ENCODE results near the gene SCAI. TPM values are rescaled to one million over a fixed set of nuclear protein-coding genes. Genes with fewer than 3 reads are reported as not detected.
"Not testable (repeated sequence)": the region's sequence is repeated elsewhere in the genome, so short reads cannot be mapped to it uniquely, and the experiment has no call there.

SCAI gene
- total RNA-seq, 1 donor from 2014 or later, result 23.5 TPM

DNA sequence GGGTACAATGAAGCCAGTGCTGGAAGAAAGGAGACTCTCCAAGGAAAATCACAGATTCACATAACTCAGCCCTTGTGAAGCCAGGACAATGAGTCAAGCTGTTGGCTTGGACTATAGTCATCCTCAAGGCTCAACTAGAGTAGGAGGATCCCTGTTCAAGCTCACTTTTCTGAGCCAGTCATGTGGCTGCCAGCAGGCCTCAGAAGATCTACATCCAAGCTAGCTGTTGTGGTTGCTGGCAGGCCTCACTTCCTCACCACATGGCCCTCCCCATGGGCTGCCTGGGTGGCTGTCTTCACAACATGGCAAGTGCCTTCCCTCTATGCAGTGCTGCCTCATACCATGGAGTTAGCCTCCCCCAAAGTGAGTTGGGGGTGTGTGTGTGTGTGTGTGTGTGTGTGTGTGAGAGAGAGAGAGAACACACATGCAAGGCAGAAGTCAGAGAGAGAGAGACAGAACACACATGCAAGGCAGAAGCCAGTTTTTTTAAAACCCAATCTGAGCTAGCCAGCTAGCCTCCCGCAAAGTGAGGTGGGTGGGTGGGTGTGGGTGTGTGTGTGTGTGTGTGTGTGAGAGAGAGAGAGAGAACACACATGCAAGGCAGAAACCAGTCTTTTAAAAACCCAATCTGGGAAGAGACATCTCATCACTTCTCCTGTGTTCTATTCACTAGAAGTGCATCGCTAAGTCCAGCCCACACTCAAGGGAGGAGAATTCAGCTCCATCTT lies 17.1 kb downstream of the SCAI start:
- Mint-ChIP-seq H3K36me3 (ENCODE audit: insufficient read depth) (peaks cover 2% of the 10 kb centered on the region), H3K27ac (peak overlapping the region; percentile 75), H3K4me3 (ENCODE audit: low read depth) (no peak overlapping the region), H3K4me1 (ENCODE audit: low read depth) (no peaks in the 10 kb centered on the region), H3K9me3 (ENCODE audit: low read depth) (no peaks in the 10 kb centered on the region), H3K27me3 (no peaks in the 10 kb centered on the region)
- TF ChIP-seq, protein P1, sequence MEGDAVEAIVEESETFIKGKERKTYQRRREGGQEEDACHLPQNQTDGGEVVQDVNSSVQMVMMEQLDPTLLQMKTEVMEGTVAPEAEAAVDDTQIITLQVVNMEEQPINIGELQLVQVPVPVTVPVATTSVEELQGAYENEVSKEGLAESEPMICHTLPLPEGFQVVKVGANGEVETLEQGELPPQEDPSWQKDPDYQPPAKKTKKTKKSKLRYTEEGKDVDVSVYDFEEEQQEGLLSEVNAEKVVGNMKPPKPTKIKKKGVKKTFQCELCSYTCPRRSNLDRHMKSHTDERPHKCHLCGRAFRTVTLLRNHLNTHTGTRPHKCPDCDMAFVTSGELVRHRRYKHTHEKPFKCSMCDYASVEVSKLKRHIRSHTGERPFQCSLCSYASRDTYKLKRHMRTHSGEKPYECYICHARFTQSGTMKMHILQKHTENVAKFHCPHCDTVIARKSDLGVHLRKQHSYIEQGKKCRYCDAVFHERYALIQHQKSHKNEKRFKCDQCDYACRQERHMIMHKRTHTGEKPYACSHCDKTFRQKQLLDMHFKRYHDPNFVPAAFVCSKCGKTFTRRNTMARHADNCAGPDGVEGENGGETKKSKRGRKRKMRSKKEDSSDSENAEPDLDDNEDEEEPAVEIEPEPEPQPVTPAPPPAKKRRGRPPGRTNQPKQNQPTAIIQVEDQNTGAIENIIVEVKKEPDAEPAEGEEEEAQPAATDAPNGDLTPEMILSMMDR (IDR thresholded peaks at IDR 0.05; ENCODE audit: unreplicated experiment), result no peak
- no peak for DNase-seq (ENCODE audit: low spot score, unreplicated experiment)

GRCh38 chr9:125125523-125125922 lies 17.8 kb downstream of the SCAI start:
- H3K27me3 Mint-ChIP-seq, result no peaks in the 10 kb centered on the region
- H3K36me3 Mint-ChIP-seq (ENCODE audit: insufficient read depth), result peaks cover 2% of the 10 kb centered on the region
- H3K4me1 Mint-ChIP-seq (ENCODE audit: low read depth), result no peaks in the 10 kb centered on the region
- no peaks in the 10 kb centered on the region for H3K9me3 Mint-ChIP-seq (ENCODE audit: low read depth)
- TF ChIP-seq, protein P1 (IDR thresholded peaks at IDR 0.05; ENCODE audit: unreplicated experiment), result no peak
- no peak overlapping the region for H3K4me3 Mint-ChIP-seq (ENCODE audit: low read depth)
- H3K27ac Mint-ChIP-seq, result peak overlapping the region; percentile 75
- DNase-seq (ENCODE audit: low spot score, unreplicated experiment), result no peak

GRCh38 chr9:125121146-125121545 lies 22.2 kb downstream of the SCAI start:
- Mint-ChIP-seq H3K4me1 (ENCODE audit: low read depth) (no peaks in the 10 kb centered on the region), H3K4me3 (ENCODE audit: low read depth) (no peak overlapping the region), H3K27me3 (no peaks in the 10 kb centered on the region), H3K36me3 (ENCODE audit: insufficient read depth) (peaks cover 4% of the 10 kb centered on the region), H3K27ac (no peak overlapping the region), H3K9me3 (ENCODE audit: low read depth) (no peaks in the 10 kb centered on the region)
- TF ChIP-seq, protein P1 (IDR thresholded peaks at IDR 0.05; ENCODE audit: unreplicated experiment), result no peak
- DNase-seq (ENCODE audit: low spot score, unreplicated experiment), result no peak

DNA sequence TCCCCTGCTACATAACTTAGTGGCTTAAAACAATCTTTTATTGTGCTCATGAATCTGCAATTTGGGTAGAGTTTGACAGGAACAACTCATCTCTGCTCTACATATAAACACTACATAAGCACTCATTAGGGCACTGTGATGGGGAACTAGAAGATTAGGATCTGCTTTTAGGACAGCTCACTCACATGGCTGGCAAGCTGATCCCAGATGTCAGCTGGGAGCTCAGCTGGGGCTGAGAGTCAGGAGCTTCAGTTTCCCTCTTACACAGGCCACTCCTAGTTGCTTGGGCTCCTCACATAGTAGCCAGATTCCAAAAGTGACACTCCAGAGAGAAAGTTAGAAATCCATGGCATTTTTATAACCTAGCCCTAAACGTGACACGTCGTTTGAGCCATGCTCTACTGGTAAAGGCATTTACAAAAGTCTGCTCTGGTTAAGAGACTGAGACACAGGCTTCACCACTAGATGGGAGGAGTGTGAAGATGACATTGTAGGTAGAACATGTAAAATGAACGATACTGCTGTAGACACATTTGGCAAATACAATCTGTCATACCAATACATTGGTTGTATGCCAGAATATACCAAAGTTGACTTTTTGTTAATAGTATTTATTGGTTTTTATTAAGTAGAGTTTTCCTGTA lies 23.6 kb downstream of the SCAI start:
- no peaks in the 10 kb centered on the region for H3K4me1 Mint-ChIP-seq (ENCODE audit: low read depth)
- H3K9me3 Mint-ChIP-seq (ENCODE audit: low read depth), result no peaks in the 10 kb centered on the region
- peaks cover 7% of the 10 kb centered on the region for H3K36me3 Mint-ChIP-seq (ENCODE audit: insufficient read depth)
- TF ChIP-seq, protein P1 (IDR thresholded peaks at IDR 0.05; ENCODE audit: unreplicated experiment), result no peak
- H3K4me3 Mint-ChIP-seq (ENCODE audit: low read depth), result no peak overlapping the region
- H3K27ac Mint-ChIP-seq, result peak overlapping the region; percentile 35
- no peaks in the 10 kb centered on the region for H3K27me3 Mint-ChIP-seq
- no peak for DNase-seq (ENCODE audit: low spot score, unreplicated experiment)

GRCh38 chr9:125118696-125119095 lies 24.6 kb downstream of the SCAI start:
- not testable (repeated sequence) for H3K9me3 Mint-ChIP-seq (ENCODE audit: low read depth); H3K27ac Mint-ChIP-seq; H3K4me3 Mint-ChIP-seq (ENCODE audit: low read depth); DNase-seq (ENCODE audit: low spot score, unreplicated experiment); H3K27me3 Mint-ChIP-seq; H3K4me1 Mint-ChIP-seq (ENCODE audit: low read depth)
- H3K36me3 Mint-ChIP-seq (ENCODE audit: insufficient read depth), result peaks cover 12% of the 10 kb centered on the region

- H3K4me1 Mint-ChIP-seq (ENCODE audit: low read depth); H3K4me3 Mint-ChIP-seq (ENCODE audit: low read depth); H3K27ac Mint-ChIP-seq; H3K27me3 Mint-ChIP-seq; DNase-seq (ENCODE audit: low spot score, unreplicated experiment): not testable (repeated sequence)
- Mint-ChIP-seq H3K9me3 (ENCODE audit: low read depth) (peaks cover 15% of the 10 kb centered on the region), H3K36me3 (ENCODE audit: insufficient read depth) (peaks cover 30% of the 10 kb centered on the region)
Observed at GRCh38 chr9:125114503-125114902, 28.8 kb downstream of the SCAI start.

Measured in progenitor cell of endocrine pancreas (in vitro differentiated cells).